Fibroblast of villous mesenchyme (primary cell): Measurements from ENCODE around the gene OR5K3. TPM values are rescaled to one million over a fixed set of nuclear protein-coding genes. Genes with fewer than 3 reads are reported as not detected.
"Not testable (repeated sequence)": the region's sequence is repeated elsewhere in the genome, so short reads cannot be mapped to it uniquely, and the experiment has no call there.

ENCODE experiments used
- DNase-seq: peaks from one replicate; pipeline ENCODE4 v3.0.0-alpha.2; 2010; ENCODE audit warnings: low read depth
- H3K4me3 ChIP-seq: 2 replicates; pipeline ENCODE4 v1.5.1; 2011; ENCODE audit warnings: low read depth, mild to moderate bottlenecking, low read length
- CTCF ChIP-seq: IDR thresholded peaks from 2 replicates; pipeline ENCODE4 v1.5.1; 2012; ENCODE audit warnings: low read depth, mild to moderate bottlenecking, low read length; ENCODE audit not compliant: insufficient read depth
- total RNA-seq: library from RNA; depleted of rRNA; stranded (reverse); fragments of >200 nt; gene quantifications from 2 replicates; pipeline ENCODE4 v1.2.3, GENCODE V29; 2012

Gene OR5K3
- total RNA-seq, 1 donor, result not detected

DNA sequence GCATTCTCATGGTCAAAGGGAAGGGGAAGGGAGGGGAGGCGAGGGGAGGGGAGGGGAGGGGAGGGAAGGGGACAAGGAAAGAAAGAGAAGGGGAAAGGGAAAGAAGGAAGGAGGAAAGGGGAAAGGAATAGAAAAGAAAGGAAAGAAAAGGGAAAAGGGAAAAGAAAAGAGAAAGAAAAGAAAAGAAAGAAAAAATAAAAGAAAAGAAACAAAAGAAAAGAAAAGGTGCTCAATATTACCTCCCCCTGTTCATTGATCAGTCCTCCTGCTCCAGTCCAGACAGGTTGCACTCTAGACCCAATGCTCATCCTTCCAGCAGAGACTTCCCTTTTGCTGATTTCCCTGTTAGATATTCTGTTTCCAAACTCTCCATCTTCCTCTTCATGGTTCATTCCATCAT lies 18.0 kb upstream of the OR5K3 start:
- DNase-seq, result no peak
- H3K4me3 ChIP-seq, result no peak overlapping the region
- TF ChIP-seq CTCF, result no peak

DNA sequence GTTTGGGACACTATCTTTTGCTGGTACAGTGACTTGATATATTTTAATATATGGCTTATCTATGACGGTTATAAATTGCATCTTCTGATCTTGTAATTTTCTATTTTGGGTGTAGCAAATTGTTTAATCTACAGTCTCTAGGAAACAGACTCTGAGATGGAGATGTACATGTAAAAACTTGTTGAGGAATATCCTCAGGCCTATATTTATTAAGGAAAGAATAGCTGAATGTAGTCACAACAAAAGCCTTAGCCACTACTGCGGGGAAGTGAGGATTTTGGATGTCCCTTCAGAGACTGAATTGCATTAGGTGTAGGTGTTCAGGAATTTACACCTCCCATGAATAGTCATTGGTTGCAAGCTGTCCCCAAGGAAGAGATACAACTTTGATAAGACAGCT lies 13.8 kb upstream of the OR5K3 start:
- H3K4me3 ChIP-seq, result no peak overlapping the region
- TF ChIP-seq CTCF, result no peak
- DNase-seq, result no peak

- no peak for DNase-seq
- no peak for TF ChIP-seq CTCF
These were observed 2.3 kb upstream of the OR5K3 start for GRCh38 chr3:98388147-98388546.

GRCh38 chr3:98395101-98395500 lies 4.6 kb downstream of the OR5K3 start:
- no peak for DNase-seq
- no peak for TF ChIP-seq CTCF
- no peak overlapping the region for H3K4me3 ChIP-seq

More at GRCh38 chr3:98388147-98388546, 2.3 kb upstream of the OR5K3 start:
- H3K4me3 ChIP-seq, result no peak overlapping the region

- not testable (repeated sequence) for H3K4me3 ChIP-seq, DNase-seq
These were observed 6.0 kb downstream of the OR5K3 start for GRCh38 chr3:98396482-98396881.

GRCh38 chr3:98398513-98398912 lies 8.0 kb downstream of the OR5K3 start:
- DNase-seq, result no peak
- H3K4me3 ChIP-seq, result no peak overlapping the region
- no peak for TF ChIP-seq CTCF

- no peak for TF ChIP-seq CTCF
- no peak for DNase-seq
- no peak overlapping the region for H3K4me3 ChIP-seq
These were observed 12.0 kb downstream of the OR5K3 start for GRCh38 chr3:98402507-98402906.

DNA sequence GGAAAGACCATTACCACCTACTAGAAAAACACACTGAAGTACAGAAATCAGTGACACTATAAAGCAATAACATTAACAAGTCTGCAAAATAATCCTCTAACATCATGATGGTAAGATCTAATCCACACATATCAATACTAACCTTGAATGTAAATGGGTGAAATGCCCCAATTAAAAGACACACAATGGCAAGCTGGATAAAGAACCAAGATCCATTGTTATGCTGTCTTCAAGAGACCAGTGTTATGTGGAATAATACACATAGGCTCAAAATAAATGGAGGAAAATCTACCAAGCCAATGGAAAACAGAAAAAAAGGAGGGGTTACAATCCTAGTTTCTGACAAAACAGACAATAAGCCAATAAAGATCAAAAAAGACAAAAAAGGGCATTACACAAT lies 13.5 kb downstream of the OR5K3 start:
- no peak overlapping the region for H3K4me3 ChIP-seq
- no peak for DNase-seq
- no peak for TF ChIP-seq CTCF
